Endodermal cell (in vitro differentiated cells): Measurements from ENCODE around the gene PODXL2. TPM values are rescaled to one million over a fixed set of nuclear protein-coding genes. Genes with fewer than 3 reads are reported as not detected.

ENCODE experiments used
- DNase-seq: peaks from one replicate; pipeline ENCODE4 v3.0.0-alpha.2; 2017
- H3K27ac ChIP-seq: 2 replicates; pipeline ENCODE4 v1.5.1; 2013; ENCODE audit warnings: mild to moderate bottlenecking, low read depth, low read length, moderate library complexity
- H3K27me3 ChIP-seq: 2 replicates; pipeline ENCODE4 v1.6.1; 2013; ENCODE audit warnings: mild to moderate bottlenecking, low read length, moderate library complexity; ENCODE audit not compliant: insufficient read depth, control insufficient read depth, poor library complexity, severe bottlenecking
- H3K36me3 ChIP-seq: 2 replicates; pipeline ENCODE4 v1.7.0; 2013; ENCODE audit warnings: mild to moderate bottlenecking, low read length, moderate library complexity; ENCODE audit not compliant: control insufficient read depth, insufficient read depth
- H3K4me1 ChIP-seq: one replicate; pipeline ENCODE4 v1.7.0; 2013; ENCODE audit warnings: low read length; ENCODE audit not compliant: control insufficient read depth, insufficient read depth
- H3K4me3 ChIP-seq: 2 replicates; pipeline ENCODE4 v1.5.1; 2013; ENCODE audit warnings: mild to moderate bottlenecking, low read length, moderate library complexity
- H3K9ac ChIP-seq: 2 replicates; pipeline ENCODE4 v1.6.1; 2013; ENCODE audit warnings: mild to moderate bottlenecking, low read length, moderate library complexity; ENCODE audit not compliant: poor library complexity, severe bottlenecking; ENCODE audit errors: extremely low read depth
- H3K9me3 ChIP-seq: 2 replicates; pipeline ENCODE4 v1.6.1; 2013; ENCODE audit warnings: mild to moderate bottlenecking, low read length, moderate library complexity; ENCODE audit not compliant: control insufficient read depth
- H3K27ac Mint-ChIP-seq: 2 replicates; pipeline ENCODE4 v1.8.0; 2020; ENCODE audit warnings: mixed read lengths
- H3K27me3 Mint-ChIP-seq: 2 replicates; pipeline ENCODE4 v1.8.0; 2021; ENCODE audit warnings: mild to moderate bottlenecking, mixed read lengths; ENCODE audit not compliant: insufficient read depth
- H3K36me3 Mint-ChIP-seq: 2 replicates; pipeline ENCODE4 v1.8.0; 2020; ENCODE audit warnings: low read depth, mixed read lengths
- H3K4me1 Mint-ChIP-seq: 2 replicates; pipeline ENCODE4 v1.8.0; 2020; ENCODE audit warnings: mixed read lengths
- H3K4me3 Mint-ChIP-seq: 2 replicates; pipeline ENCODE4 v1.8.0; 2020; ENCODE audit warnings: mild to moderate bottlenecking, moderate library complexity, mixed read lengths
- H3K9me3 Mint-ChIP-seq: 2 replicates; pipeline ENCODE4 v1.8.0; 2020; ENCODE audit warnings: mild to moderate bottlenecking, mixed read lengths
- CTCF ChIP-seq: fragments of 200-600 bp; sonication (generic); conservative IDR thresholded peaks from 2 replicates; pipeline ENCODE4 v1.5.0; 2021; ENCODE audit warnings: antibody characterized with exemption, mild to moderate bottlenecking
- WGBS, 2 experiments: methylation state at CpG; one replicate each; pipeline versions ENCODE4 v1.1.5 to v1.1.7; 2013; ENCODE audit warnings: missing lambda C conversion rate in 2 of 2, mixed read lengths in 1 of 2; ENCODE audit not compliant: insufficient coverage in 1 of 2, insufficient read length in 1 of 2; 5-methylcytosine and 5-hydroxymethylcytosine counted together
- total RNA-seq, 2 donors: library from RNA; stranded (reverse); fragmentation: NEBNext Ultra II Directional in 1 of 2; extraction: Animal tissue kit (Norgen Biotek cat#: 25700) in 1 of 2; gene quantifications; 2 replicates in 1 of 2; 3 replicates in 1 of 2; pipeline ENCODE4 v1.2.1, GENCODE V29; 2021

Gene PODXL2
- total RNA-seq, 2 donors from 2014 or later = 11.8 to 16.5 TPM

GRCh38 chr3:127720161-127720823, 91.3 kb downstream of the PODXL2 start:
- no peak overlapping the region for H3K27ac ChIP-seq
- WGBS, 2 experiments = 94% methylated on average over 12 to 15 of the region's 15 CpGs
- H3K9ac ChIP-seq = no peak overlapping the region
- no peak overlapping the region for H3K4me3 ChIP-seq
- H3K4me1 Mint-ChIP-seq = peaks cover 5% of the 10 kb centered on the region
- no peak overlapping the region for H3K27ac Mint-ChIP-seq
- H3K9me3 Mint-ChIP-seq = no peaks in the 10 kb centered on the region
- peaks cover 27% of the 10 kb centered on the region for H3K27me3 Mint-ChIP-seq
- H3K36me3 Mint-ChIP-seq = no peaks in the 10 kb centered on the region
- no peaks in the 10 kb centered on the region for H3K9me3 ChIP-seq
- H3K4me1 ChIP-seq = no peaks in the 10 kb centered on the region
- TF ChIP-seq CTCF = no peak
- no peaks in the 10 kb centered on the region for H3K36me3 ChIP-seq
- no peak overlapping the region for H3K4me3 Mint-ChIP-seq
- no peak for DNase-seq
- H3K27me3 ChIP-seq = peaks cover 6% of the 10 kb centered on the region

- 96 to 97% methylated on average over 10 to 15 of the region's 17 CpGs for WGBS, 2 experiments
Observed at GRCh38 chr3:127720985-127721935, 92.3 kb downstream of the PODXL2 start.

More at GRCh38 chr3:127720985-127721935, 92.3 kb downstream of the PODXL2 start:
- Histone ChIP-seq H3K4me1 (no peaks in the 10 kb centered on the region), H3K36me3 (no peaks in the 10 kb centered on the region), H3K27ac (no peak overlapping the region), H3K4me3 (no peak overlapping the region), H3K27me3 (peaks cover 6% of the 10 kb centered on the region), H3K9me3 (no peaks in the 10 kb centered on the region), H3K9ac (no peak overlapping the region)
- no peak for DNase-seq
- Mint-ChIP-seq H3K9me3 (no peaks in the 10 kb centered on the region), H3K4me1 (peaks cover 5% of the 10 kb centered on the region), H3K4me3 (no peak overlapping the region), H3K27ac (no peak overlapping the region), H3K27me3 (peaks cover 28% of the 10 kb centered on the region), H3K36me3 (no peaks in the 10 kb centered on the region)
- no peak for TF ChIP-seq CTCF
